Prostate gland (tissue), 2 donors: ENCODE results near the gene SLC1A7.

Source experiments
- POLR2A ChIP-seq: fragments of 450-650 bp; IDR thresholded peaks from one replicate; pipeline ENCODE4 v1.6.1; 2016; ENCODE audit warnings: antibody characterized with exemption, mild to moderate bottlenecking
- TF ChIP-seq, protein P1 (sequence below), 4 experiments: fragments of 200-600 bp in 2 of 4; fragments of 450-650 bp in 2 of 4; sonication (generic) in 2 of 4; IDR thresholded peaks; 1 replicate in 3 of 4; 2 replicates in 1 of 4; pipeline ENCODE4 v1.5.1; 2016 to 2019; ENCODE audit warnings: antibody characterized with exemption in 4 of 4, mild to moderate bottlenecking in 2 of 4, moderate library complexity in 2 of 4

DNA sequence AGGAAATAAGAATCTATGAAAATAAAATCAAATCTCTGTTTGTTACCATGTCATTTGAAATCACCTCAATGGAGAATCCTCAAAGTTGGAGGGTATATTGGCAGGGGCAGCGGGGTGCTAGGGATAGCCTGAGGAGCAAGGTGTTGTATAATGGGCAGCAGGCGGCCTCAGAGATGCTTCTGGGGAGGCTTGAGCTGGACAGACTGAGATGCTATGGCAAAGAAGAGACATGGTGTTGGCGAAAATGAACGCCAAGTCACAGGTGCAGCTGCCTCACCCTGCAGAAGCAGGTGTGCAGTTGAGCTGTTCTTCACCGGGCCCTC, 3.1 kb upstream of the SLC1A7 start:
- no peak for TF ChIP-seq POLR2A
- TF ChIP-seq, protein P1, sequence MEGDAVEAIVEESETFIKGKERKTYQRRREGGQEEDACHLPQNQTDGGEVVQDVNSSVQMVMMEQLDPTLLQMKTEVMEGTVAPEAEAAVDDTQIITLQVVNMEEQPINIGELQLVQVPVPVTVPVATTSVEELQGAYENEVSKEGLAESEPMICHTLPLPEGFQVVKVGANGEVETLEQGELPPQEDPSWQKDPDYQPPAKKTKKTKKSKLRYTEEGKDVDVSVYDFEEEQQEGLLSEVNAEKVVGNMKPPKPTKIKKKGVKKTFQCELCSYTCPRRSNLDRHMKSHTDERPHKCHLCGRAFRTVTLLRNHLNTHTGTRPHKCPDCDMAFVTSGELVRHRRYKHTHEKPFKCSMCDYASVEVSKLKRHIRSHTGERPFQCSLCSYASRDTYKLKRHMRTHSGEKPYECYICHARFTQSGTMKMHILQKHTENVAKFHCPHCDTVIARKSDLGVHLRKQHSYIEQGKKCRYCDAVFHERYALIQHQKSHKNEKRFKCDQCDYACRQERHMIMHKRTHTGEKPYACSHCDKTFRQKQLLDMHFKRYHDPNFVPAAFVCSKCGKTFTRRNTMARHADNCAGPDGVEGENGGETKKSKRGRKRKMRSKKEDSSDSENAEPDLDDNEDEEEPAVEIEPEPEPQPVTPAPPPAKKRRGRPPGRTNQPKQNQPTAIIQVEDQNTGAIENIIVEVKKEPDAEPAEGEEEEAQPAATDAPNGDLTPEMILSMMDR (IDR thresholded peaks at IDR 0.05): no peak
